RWPE1 (cell line): ENCODE results near the gene PA2G4.

Experiments
- CTCF ChIA-PET: fragments of 350-600 bp; sonication (Branson Sonifier 250); formaldehyde crosslinking; extraction: SDS; loops from one replicate; lab custom pipeline; 2021; lab: Yijun Ruan, JAX
- POLR2A ChIA-PET: fragments of 400-600 bp; formaldehyde crosslinking; extraction: SDS; loops from one replicate; lab custom pipeline; 2020; ENCODE audit warnings: antibody characterized with exemption; ENCODE audit not compliant: low non-redundant PET; lab: Yijun Ruan, JAX
- DNase-seq: peaks from one replicate; pipeline ENCODE4 v3.0.0; 2012; ENCODE audit warnings: low spot score
- H3K27ac ChIP-seq: fragments of 450-650 bp; 2 replicates; pipeline ENCODE4 v1.5.1; 2017
- TF ChIP-seq, protein P1 (sequence below): fragments of 450-650 bp; conservative IDR thresholded peaks from 2 replicates; pipeline ENCODE4 v1.5.1; 2017; ENCODE audit warnings: low read depth, mild to moderate bottlenecking

PA2G4 gene

DNA sequence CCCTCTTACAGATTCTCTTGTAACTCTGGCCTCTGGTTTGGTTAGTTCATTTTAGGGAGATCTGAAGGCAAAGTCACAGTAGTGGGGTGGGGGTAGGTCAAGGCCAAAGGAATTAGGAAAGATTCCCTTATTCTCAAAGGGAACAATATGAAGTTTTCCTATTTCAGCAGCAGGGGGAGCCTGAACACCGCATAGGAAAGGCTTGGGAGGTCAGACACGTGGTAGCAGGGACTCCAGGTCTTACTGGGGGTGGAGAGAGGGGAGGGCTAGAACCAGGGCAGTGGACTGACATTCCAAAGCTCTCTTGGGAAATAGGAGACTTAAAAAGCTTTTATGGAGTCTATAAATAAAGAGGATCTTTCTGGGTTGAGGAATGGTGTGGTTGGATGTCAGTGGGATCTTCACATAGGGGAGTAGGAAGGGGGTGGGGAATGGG, 15.0 kb downstream of the PA2G4 start:
- ChIA-PET POLR2A (interaction anchor here (0.7 to 1.1 kb wide), 2 partner anchors 39 to 41 kb away, joined by 3 read pairs; partner anchors contain the start of gene MYL6), CTCF (interaction anchor here (0.6 to 5.3 kb wide), 6 partner anchors 19 to 145 kb away, joined by 3 to 36 read pairs (median 3); partner anchors contain the start of gene SMARCC2)
- TF ChIP-seq, protein P1, sequence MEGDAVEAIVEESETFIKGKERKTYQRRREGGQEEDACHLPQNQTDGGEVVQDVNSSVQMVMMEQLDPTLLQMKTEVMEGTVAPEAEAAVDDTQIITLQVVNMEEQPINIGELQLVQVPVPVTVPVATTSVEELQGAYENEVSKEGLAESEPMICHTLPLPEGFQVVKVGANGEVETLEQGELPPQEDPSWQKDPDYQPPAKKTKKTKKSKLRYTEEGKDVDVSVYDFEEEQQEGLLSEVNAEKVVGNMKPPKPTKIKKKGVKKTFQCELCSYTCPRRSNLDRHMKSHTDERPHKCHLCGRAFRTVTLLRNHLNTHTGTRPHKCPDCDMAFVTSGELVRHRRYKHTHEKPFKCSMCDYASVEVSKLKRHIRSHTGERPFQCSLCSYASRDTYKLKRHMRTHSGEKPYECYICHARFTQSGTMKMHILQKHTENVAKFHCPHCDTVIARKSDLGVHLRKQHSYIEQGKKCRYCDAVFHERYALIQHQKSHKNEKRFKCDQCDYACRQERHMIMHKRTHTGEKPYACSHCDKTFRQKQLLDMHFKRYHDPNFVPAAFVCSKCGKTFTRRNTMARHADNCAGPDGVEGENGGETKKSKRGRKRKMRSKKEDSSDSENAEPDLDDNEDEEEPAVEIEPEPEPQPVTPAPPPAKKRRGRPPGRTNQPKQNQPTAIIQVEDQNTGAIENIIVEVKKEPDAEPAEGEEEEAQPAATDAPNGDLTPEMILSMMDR, result peak; percentile 83
- DNase-seq, result peak; percentile 87
- H3K27ac ChIP-seq, result peak overlapping the region; percentile 92

DNA sequence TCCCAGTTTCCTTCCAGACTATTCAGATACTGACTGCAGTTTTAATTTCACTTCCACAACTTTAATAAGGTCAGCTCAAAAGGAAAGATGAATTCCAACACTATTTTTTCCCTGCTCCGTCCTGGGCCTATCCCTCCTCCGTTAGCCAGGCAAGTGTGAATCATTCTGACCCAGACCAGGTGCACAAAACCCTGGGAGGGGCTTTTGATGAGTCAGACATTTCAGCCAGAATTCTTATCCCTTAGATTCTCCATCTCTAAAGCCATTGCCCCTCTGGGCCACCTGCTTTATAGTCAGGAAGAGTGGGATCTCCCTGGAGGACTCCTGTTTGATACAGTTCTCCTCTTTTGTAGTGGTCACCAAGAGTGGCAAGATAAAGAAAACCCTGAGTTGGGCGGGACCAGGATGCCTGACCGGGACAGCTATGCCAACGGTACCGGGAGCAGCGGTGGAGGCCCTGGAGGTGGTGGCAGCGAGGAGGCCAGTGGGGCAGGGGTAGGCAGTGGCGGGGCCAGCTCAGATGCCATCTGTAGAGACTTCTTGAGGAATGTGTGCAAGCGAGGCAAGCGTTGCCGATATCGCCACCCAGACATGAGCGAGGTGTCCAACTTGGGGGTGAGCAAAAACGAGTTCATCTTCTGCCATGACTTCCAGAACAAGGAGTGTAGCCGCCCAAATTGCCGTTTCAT, 15.9 kb downstream of the PA2G4 start:
- H3K27ac ChIP-seq, result peak overlapping the region; percentile 92
- peak; percentile 70 for DNase-seq
- ChIA-PET POLR2A (interaction anchor here (1.1 kb wide), 1 partner anchor 38 kb away, joined by 3 read pairs; the partner anchor contains the start of gene MYL6), CTCF (interaction anchor here (0.6 to 5.3 kb wide), 8 partner anchors 18 to 146 kb away, joined by 3 to 36 read pairs (median 3); partner anchors contain the start of genes MYL6 and SMARCC2)
- TF ChIP-seq, protein P1, result no peak

DNA sequence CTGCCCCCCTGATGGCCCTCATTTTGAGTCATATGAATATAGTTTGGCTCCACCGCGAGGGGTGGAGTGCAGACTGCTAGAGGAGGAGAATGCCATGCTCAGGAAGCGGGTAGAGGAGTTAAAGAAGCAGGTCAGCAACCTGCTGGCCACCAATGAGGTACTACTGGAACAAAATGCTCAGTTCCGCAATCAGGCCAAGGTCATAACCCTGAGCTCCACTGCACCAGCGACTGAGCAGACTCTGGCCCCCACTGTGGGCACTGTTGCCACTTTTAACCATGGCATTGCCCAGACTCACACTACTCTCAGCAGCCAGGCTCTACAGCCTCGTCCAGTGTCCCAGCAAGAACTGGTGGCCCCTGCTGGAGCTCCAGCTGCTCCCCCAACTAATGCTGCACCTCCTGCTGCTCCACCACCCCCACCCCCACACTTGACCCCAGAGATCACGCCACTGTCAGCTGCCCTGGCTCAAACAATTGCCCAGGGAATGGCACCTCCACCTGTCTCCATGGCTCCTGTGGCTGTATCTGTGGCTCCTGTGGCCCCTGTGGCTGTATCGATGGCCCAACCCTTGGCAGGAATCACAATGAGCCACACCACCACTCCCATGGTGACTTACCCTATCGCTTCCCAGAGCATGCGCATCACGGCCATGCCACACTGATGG, 17.0 kb downstream of the PA2G4 start:
- POLR2A ChIA-PET, result no interaction called here
- DNase-seq, result no peak
- TF ChIP-seq, protein P1, result no peak
- peak overlapping the region; percentile 92 for H3K27ac ChIP-seq
- CTCF ChIA-PET, result interaction anchor here (0.6 to 5.3 kb wide), 3 partner anchors 42 to 403 kb away, joined by 3 to 36 read pairs (median 4); partner anchors contain the start of gene SMARCC2

DNA sequence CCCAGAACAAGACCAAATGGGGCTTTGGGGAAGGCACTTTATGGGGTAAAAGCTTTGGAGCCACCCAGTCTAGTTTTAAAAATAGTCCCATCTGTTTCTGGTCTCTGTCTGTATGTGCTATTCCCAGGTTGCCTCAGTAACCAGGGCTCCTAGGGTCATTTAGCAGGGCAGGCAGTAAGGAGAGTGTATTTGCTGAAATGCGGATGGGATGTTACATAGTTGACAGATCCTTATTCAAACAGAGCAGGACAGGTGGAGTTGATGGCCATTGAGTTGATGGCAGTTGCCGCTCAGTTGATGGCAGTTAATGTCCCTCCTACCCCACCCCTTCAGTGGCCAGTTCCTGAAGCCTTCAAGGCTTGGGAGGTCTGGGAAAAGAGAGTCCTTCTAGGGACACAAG, 18.3 kb downstream of the PA2G4 start:
- ChIA-PET POLR2A (interaction anchor here (0.6 kb wide), 1 partner anchor 19 kb away, joined by 4 read pairs; no protein-coding TSS in a partner anchor), CTCF (interaction anchor here (0.7 kb wide), 1 partner anchor 19 kb away, joined by 3 read pairs; no protein-coding TSS in a partner anchor)
- no peak for DNase-seq
- TF ChIP-seq, protein P1, result no peak
- no peak overlapping the region for H3K27ac ChIP-seq

DNA sequence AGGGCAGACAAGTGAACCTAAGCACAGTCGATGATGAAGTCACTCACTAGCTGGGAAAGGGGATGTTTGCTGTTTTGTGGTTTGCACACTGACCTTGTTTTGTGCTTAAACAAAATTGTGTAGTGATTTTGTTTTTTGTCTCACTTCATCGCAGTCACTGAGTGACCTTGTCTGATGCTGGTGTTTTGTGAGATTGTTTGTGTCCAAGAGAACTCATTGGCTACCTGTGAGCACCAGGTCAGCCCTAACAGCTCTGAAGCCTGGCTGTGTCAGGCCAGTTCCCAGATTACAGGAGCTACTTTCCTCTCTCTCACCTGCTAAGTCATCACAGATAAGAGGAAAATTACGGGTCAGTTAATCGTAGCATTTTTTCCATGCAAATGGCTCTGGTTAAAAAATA, 19.8 kb downstream of the PA2G4 start:
- DNase-seq, result no peak
- no peak overlapping the region for H3K27ac ChIP-seq
- ChIA-PET CTCF (interaction anchor here (0.5 to 1.5 kb wide), 3 partner anchors 32 to 380 kb away, joined by 3 to 4 read pairs (median 3); partner anchors contain the start of gene SMARCC2), POLR2A (interaction anchor here (0.6 kb wide), 1 partner anchor 47 kb away, joined by 3 read pairs; no protein-coding TSS in a partner anchor)
- TF ChIP-seq, protein P1, result no peak

DNA sequence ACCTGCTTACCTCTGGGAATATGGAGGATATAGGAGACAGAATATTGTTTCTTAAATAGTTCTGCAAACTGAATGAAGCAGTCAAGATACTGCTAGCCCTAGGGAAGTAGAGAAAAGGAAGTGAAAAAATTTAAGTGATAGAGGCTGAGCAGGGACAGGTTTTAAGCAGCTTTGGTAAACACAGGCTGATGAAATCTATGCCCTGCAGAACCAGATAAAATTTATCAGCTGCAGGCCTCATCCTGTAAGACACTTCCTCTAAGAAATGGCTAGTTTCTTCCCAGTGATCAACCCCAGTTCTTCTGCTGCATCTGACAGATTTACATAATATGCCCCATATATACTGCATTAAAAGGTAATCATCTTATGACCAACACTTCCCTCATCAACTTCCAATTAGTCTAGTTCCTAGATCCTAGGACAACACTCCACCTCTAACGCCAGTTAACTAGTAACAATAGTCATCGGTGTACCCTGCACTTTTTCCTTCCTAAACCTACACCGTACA, 22.4 kb downstream of the PA2G4 start:
- CTCF ChIA-PET, result interaction anchor here (0.7 to 2.7 kb wide), 3 partner anchors 17 to 95 kb away, joined by 3 to 21 read pairs (median 5); partner anchors contain the start of genes RNF41 and SMARCC2
- TF ChIP-seq, protein P1, result no peak
- DNase-seq, result no peak
- H3K27ac ChIP-seq, result no peak overlapping the region
- POLR2A ChIA-PET, result no interaction called here
